K562 (cell line): ENCODE measurements around the gene PSMB11. TPM values are rescaled to one million over a fixed set of nuclear protein-coding genes. Genes with fewer than 3 reads are reported as not detected.

Experiments
- BMI1 ChIP-seq: fragments of 150-350 bp; IDR thresholded peaks from 2 replicates; pipeline ENCODE4 v1.6.1; 2014; ENCODE audit warnings: low read length
- FIP1L1 ChIP-seq: fragments of 200-400 bp; formaldehyde crosslinking; IDR thresholded peaks from 2 replicates; pipeline ENCODE4 v1.6.1; 2018; ENCODE audit warnings: mild to moderate bottlenecking, low read depth, low read length; ENCODE audit not compliant: poor library complexity, severe bottlenecking
- HDAC3 ChIP-seq: fragments of 450-650 bp; IDR thresholded peaks from 2 replicates; pipeline ENCODE4 v1.6.1; 2018; ENCODE audit warnings: borderline replicate concordance, mild to moderate bottlenecking, moderate library complexity; ENCODE audit not compliant: partially characterized antibody
- HNRNPUL1 ChIP-seq: fragments of 200-400 bp; formaldehyde crosslinking; IDR thresholded peaks from 2 replicates; pipeline ENCODE4 v1.6.1; 2017; ENCODE audit warnings: low read length
- MLLT1 ChIP-seq, 2 experiments: fragments of 450-650 bp; IDR thresholded peaks; 2 replicates each; pipeline ENCODE4 v1.6.1; 2016
- REST ChIP-seq, 2 experiments: fragments of 450-650 bp; formaldehyde crosslinking in 1 of 2; IDR thresholded peaks; 2 replicates each; pipeline versions ENCODE4 v1.4.0 to v1.6.1; 2014 to 2020; ENCODE audit warnings: mild to moderate bottlenecking in 2 of 2, borderline replicate concordance in 1 of 2, low read depth in 1 of 2
- SMAD4 ChIP-seq: fragments of 250-450 bp; sonication (Bioruptor Pico); conservative IDR thresholded peaks from 2 replicates; pipeline ENCODE4 v1.8.0; 2021; ENCODE audit warnings: inconsistent platforms, mild to moderate bottlenecking, moderate library complexity
- THAP12 ChIP-seq: fragments of 250-450 bp; sonication (Bioruptor Pico); IDR thresholded peaks from 2 replicates; pipeline ENCODE4 v1.9.0; 2021; ENCODE audit warnings: mild to moderate bottlenecking, inconsistent platforms
- ZNF174 ChIP-seq: fragments of 250-450 bp; sonication (Bioruptor Pico); IDR thresholded peaks from 2 replicates; pipeline ENCODE4 v1.4.0; 2020; ENCODE audit warnings: mild to moderate bottlenecking
- ZNF184 ChIP-seq: sonication (generic); formaldehyde crosslinking; IDR thresholded peaks from 2 replicates; pipeline ENCODE4 v1.5.0; 2020; ENCODE audit warnings: missing genetic modification reagents
- ZNF277 ChIP-seq: fragments of 250-450 bp; sonication (Bioruptor Pico); IDR thresholded peaks from 2 replicates; pipeline ENCODE4 v1.8.0; 2022; ENCODE audit warnings: inconsistent platforms, mild to moderate bottlenecking, moderate library complexity, borderline replicate concordance
- ZNF717 ChIP-seq: fragments of 250-450 bp; sonication (Bioruptor Pico); IDR thresholded peaks from 2 replicates; pipeline ENCODE4 v1.5.0; 2021
- polyA plus RNA-seq, 8 experiments: library from polyadenylated mRNA; depleted of rRNA in 4 of 8; stranded (reverse) in 5 of 8; unstranded in 3 of 8; fragments of >200 nt; fragmentation: Nextera tagmentation in 2 of 8; fragmentation: Illumina TruSeq in 1 of 8; extraction: Ambion mirVana in 2 of 8; extraction: Trizol in 1 of 8; gene quantifications; 2 replicates each; pipeline versions ENCODE4 v1.2.1 to v1.2.3, GENCODE V29; 2011 to 2014; ENCODE audit warnings: inconsistent platforms in 1 of 8, missing spikeins in 1 of 8
- total RNA-seq, 7 experiments: library from RNA; depleted of rRNA in 6 of 7; stranded (reverse); fragments of >200 nt in 6 of 7; fragmentation: Illumina TruSeq in 2 of 7; extraction: Trizol in 2 of 7; gene quantifications; 2 replicates each; pipeline versions ENCODE4 v1.2.1 to v1.2.3, GENCODE V29; 2011 to 2021; ENCODE audit warnings: low replicate concordance in 1 of 7

PSMB11 gene
- total and polyA plus RNA-seq, 9 of the 15 experiments (the other 6 are each of a cell fraction or from before 2014, with no cell fraction given) = not detected

GRCh38 chr14:23056956-23057756 lies 15.1 kb downstream of the PSMB11 start, which contains the start of gene CDH24 (continued):
- TF ChIP-seq ZNF277 (CRISPR knock-in tag) = no peak
- no peak for TF ChIP-seq ZNF184 (CRISPR knock-in tag)
- peak; percentile 84 to 85; a peak in 3 of 4 replicates for TF ChIP-seq MLLT1 (IDR thresholded peaks at IDR 0.05)
- no peak for TF ChIP-seq FIP1L1
- TF ChIP-seq ZNF174 (CRISPR knock-in tag) = no peak
- no peak for TF ChIP-seq HDAC3
- TF ChIP-seq REST (IDR thresholded peaks at IDR 0.05; ENCODE audit: borderline replicate concordance) = no peak
- TF ChIP-seq REST (CRISPR knock-in tag; IDR thresholded peaks at IDR 0.05; ENCODE audit: low read depth) = no peak
- TF ChIP-seq THAP12 (CRISPR knock-in tag) = no peak
- TF ChIP-seq HNRNPUL1 = no peak
- no peak for TF ChIP-seq ZNF717 (CRISPR knock-in tag)
- no peak; the same call in none of the 2 replicates for TF ChIP-seq SMAD4
- TF ChIP-seq BMI1 = no peak
